GM18526 (cell line): ENCODE measurements around the gene SLC25A38.

Experiments used
- POLR2A ChIP-seq: IDR thresholded peaks from 3 replicates; pipeline ENCODE4 v1.6.1; 2011; ENCODE audit not compliant: insufficient read length; ENCODE audit errors: extremely low read depth

Gene SLC25A38

GRCh38 chr3:39443530-39443929 lies 60.4 kb downstream of the SLC25A38 start:
- TF ChIP-seq POLR2A = no peak

- TF ChIP-seq POLR2A = no peak
Observed at GRCh38 chr3:39445927-39446326, 62.8 kb downstream of the SLC25A38 start.

- TF ChIP-seq POLR2A = no peak
Observed at GRCh38 chr3:39446444-39446843, 63.3 kb downstream of the SLC25A38 start.
